H9 (cell line): Measurements from ENCODE around the gene GPR137B. TPM values are rescaled to one million over a fixed set of nuclear protein-coding genes. Genes with fewer than 3 reads are reported as not detected.

Experiments used
- DNase-seq: peaks from one replicate; pipeline ENCODE4 v3.0.0-alpha.2; 2017
- H2AFZ ChIP-seq: one replicate; pipeline ENCODE4 v1.6.1; 2013; ENCODE audit warnings: mild to moderate bottlenecking, low read length, control low read depth, moderate library complexity
- H2AK5ac ChIP-seq: 2 replicates; pipeline ENCODE4 v1.6.1; 2013; ENCODE audit warnings: low read length, control low read depth, mixed read lengths; ENCODE audit not compliant: insufficient read length
- H2BK120ac ChIP-seq: one replicate; pipeline ENCODE4 v1.6.1; 2013; ENCODE audit warnings: low read depth, mild to moderate bottlenecking, low read length, control low read depth, inconsistent platforms; ENCODE audit not compliant: poor library complexity, severe bottlenecking
- H2BK12ac ChIP-seq: 2 replicates; pipeline ENCODE4 v1.6.1; 2013; ENCODE audit warnings: low read length, control low read depth, mixed read lengths, low read depth; ENCODE audit not compliant: insufficient read length
- H2BK15ac ChIP-seq: 2 replicates; pipeline ENCODE4 v1.6.1; 2013; ENCODE audit warnings: low read depth, low read length, control low read depth
- H2BK20ac ChIP-seq: one replicate; pipeline ENCODE4 v1.6.1; 2013; ENCODE audit warnings: low read depth, mild to moderate bottlenecking, low read length, control low read depth, inconsistent platforms; ENCODE audit not compliant: poor library complexity, severe bottlenecking
- H2BK5ac ChIP-seq: 2 replicates; pipeline ENCODE4 v1.6.1; 2013; ENCODE audit warnings: low read length, control low read depth, mixed read lengths; ENCODE audit not compliant: insufficient read length
- H3K14ac ChIP-seq: 2 replicates; pipeline ENCODE4 v1.6.1; 2013; ENCODE audit warnings: low read length, control low read depth; ENCODE audit not compliant: insufficient read depth
- H3K18ac ChIP-seq: 2 replicates; pipeline ENCODE4 v1.6.1; 2013; ENCODE audit warnings: low read depth, mild to moderate bottlenecking, mixed read lengths, low read length, control low read depth; ENCODE audit not compliant: insufficient read length
- H3K23ac ChIP-seq: 2 replicates; pipeline ENCODE4 v1.6.1; 2013; ENCODE audit warnings: low read length, control low read depth, mixed read lengths, low read depth; ENCODE audit not compliant: insufficient read length
- H3K23me2 ChIP-seq: 2 replicates; pipeline ENCODE4 v1.6.1; 2013; ENCODE audit warnings: low read depth, mild to moderate bottlenecking, mixed read lengths, low read length, control low read depth; ENCODE audit not compliant: insufficient read length, poor library complexity, severe bottlenecking
- H3K27ac ChIP-seq: 2 replicates; pipeline ENCODE4 v1.5.1; 2013; ENCODE audit warnings: low read length, control low read depth, mixed read lengths, low read depth; ENCODE audit not compliant: insufficient read length
- H3K27me3 ChIP-seq: 2 replicates; pipeline ENCODE4 v1.6.1; 2013; ENCODE audit warnings: low read length, control low read depth, inconsistent platforms; ENCODE audit not compliant: insufficient read depth
- H3K4ac ChIP-seq: 2 replicates; pipeline ENCODE4 v1.6.1; 2013; ENCODE audit warnings: low read depth, mild to moderate bottlenecking, control low read depth, inconsistent platforms, low read length, moderate library complexity
- H3K4me1 ChIP-seq: 2 replicates; pipeline ENCODE4 v1.6.1; 2013; ENCODE audit warnings: low read length, control low read depth, inconsistent platforms; ENCODE audit not compliant: insufficient read depth
- H3K4me2 ChIP-seq: 2 replicates; pipeline ENCODE4 v1.6.1; 2013; ENCODE audit warnings: low read length, control low read depth, mixed read lengths; ENCODE audit not compliant: insufficient read length, insufficient read depth
- H3K56ac ChIP-seq: 2 replicates; pipeline ENCODE4 v1.6.1; 2013; ENCODE audit warnings: low read depth, mild to moderate bottlenecking, mixed read lengths, low read length, control low read depth; ENCODE audit not compliant: insufficient read length
- H3K79me1 ChIP-seq: 2 replicates; pipeline ENCODE4 v1.6.1; 2013; ENCODE audit warnings: low read depth, mild to moderate bottlenecking, moderate library complexity, low read length, control low read depth, inconsistent platforms; ENCODE audit not compliant: insufficient read depth, poor library complexity, severe bottlenecking
- H3K79me2 ChIP-seq: 2 replicates; pipeline ENCODE4 v1.6.1; 2013; ENCODE audit warnings: low read length, control low read depth, inconsistent platforms; ENCODE audit not compliant: insufficient read depth
- H3K9ac ChIP-seq: 2 replicates; pipeline ENCODE4 v1.6.1; 2013; ENCODE audit warnings: low read length, control low read depth, mixed read lengths; ENCODE audit not compliant: insufficient read length; ENCODE audit errors: extremely low read depth
- H3K9me3 ChIP-seq: one replicate; pipeline ENCODE4 v1.6.1; 2013; ENCODE audit warnings: low read depth, low read length, inconsistent platforms; ENCODE audit not compliant: control insufficient read depth
- H3T11ph ChIP-seq: one replicate; pipeline ENCODE4 v1.6.1; 2013; ENCODE audit warnings: mild to moderate bottlenecking, low read length, control low read depth, inconsistent platforms
- H4K20me1 ChIP-seq: one replicate; pipeline ENCODE4 v1.6.1; 2013; ENCODE audit not compliant: control insufficient read depth, insufficient read length, insufficient read depth
- H4K5ac ChIP-seq: 2 replicates; pipeline ENCODE4 v1.6.1; 2013; ENCODE audit warnings: low read depth, mild to moderate bottlenecking, mixed read lengths, low read length, control low read depth; ENCODE audit not compliant: insufficient read length
- H4K8ac ChIP-seq: replicated peaks from 2 replicates; pipeline ENCODE4 v1.6.1; 2013; ENCODE audit warnings: low read length, control low read depth, mixed read lengths, low read depth; ENCODE audit not compliant: insufficient read length
- H4K91ac ChIP-seq: 2 replicates; pipeline ENCODE4 v1.6.1; 2013; ENCODE audit warnings: low read depth, mild to moderate bottlenecking, moderate library complexity, mixed read lengths, low read length, control low read depth; ENCODE audit not compliant: insufficient read length
- H3K27ac Mint-ChIP-seq, 3 experiments: 2 replicates in 2 of 3; 3 replicates in 1 of 3; pipeline ENCODE4 v1.8.0; 2020 to 2021; ENCODE audit warnings: mixed read lengths in 3 of 3, mild to moderate bottlenecking in 1 of 3, moderate library complexity in 1 of 3
- H3K27me3 Mint-ChIP-seq: 2 replicates; pipeline ENCODE4 v1.8.0; 2021; ENCODE audit warnings: low read depth, mild to moderate bottlenecking, moderate library complexity, mixed read lengths
- H3K36me3 Mint-ChIP-seq, 3 experiments: 2 replicates in 2 of 3; 3 replicates in 1 of 3; pipeline ENCODE4 v1.8.0; 2020 to 2021; ENCODE audit warnings: low read depth in 3 of 3, mixed read lengths in 3 of 3; ENCODE audit not compliant: insufficient read depth in 1 of 3
- H3K4me1 Mint-ChIP-seq, 2 experiments: 2 replicates each; pipeline ENCODE4 v1.8.0; 2020; ENCODE audit warnings: mixed read lengths in 2 of 2
- H3K4me3 Mint-ChIP-seq, 2 experiments: 2 replicates in 1 of 2; 3 replicates in 1 of 2; pipeline ENCODE4 v1.8.0; 2020 to 2021; ENCODE audit warnings: mild to moderate bottlenecking in 2 of 2, mixed read lengths in 2 of 2, moderate library complexity in 1 of 2
- H3K9me3 Mint-ChIP-seq, 2 experiments: 2 replicates in 1 of 2; 3 replicates in 1 of 2; pipeline ENCODE4 v1.8.0; 2020; ENCODE audit warnings: mild to moderate bottlenecking in 2 of 2, mixed read lengths in 2 of 2, moderate library complexity in 1 of 2
- CTCF ChIP-seq: fragments of 200-600 bp; sonication (generic); conservative IDR thresholded peaks from 3 replicates; pipeline ENCODE4 v1.8.0; 2021; ENCODE audit warnings: antibody characterized with exemption, mild to moderate bottlenecking
- WGBS: extraction: QIAGEN DNeasy Blood & Tissue Kit; methylation state at CpG from one replicate; pipeline ENCODE4 v1.1.7; 2013; ENCODE audit warnings: missing lambda C conversion rate, low lambda C conversion rate, mixed read lengths; ENCODE audit not compliant: insufficient read length; ENCODE audit errors: extremely low coverage; 5-methylcytosine and 5-hydroxymethylcytosine counted together
- total RNA-seq: library from RNA; stranded (reverse); gene quantifications from 2 replicates; pipeline ENCODE4 v1.2.1, GENCODE V29; 2021

GPR137B gene
- total RNA-seq, 1 experiment from 2014 or later, result 5.9 TPM

- no peak for TF ChIP-seq CTCF
- no peak overlapping the region for H3K23ac ChIP-seq
- no peaks in the 10 kb centered on the region for H3K27me3 Mint-ChIP-seq
- H3K4me1 ChIP-seq, result no peaks in the 10 kb centered on the region
- no peak overlapping the region for H2AK5ac ChIP-seq
- H3K36me3 Mint-ChIP-seq, result no peaks in the 10 kb centered on the region
- H2BK120ac ChIP-seq, result no peak overlapping the region
- no peak overlapping the region for H2BK20ac ChIP-seq
- H2BK5ac ChIP-seq, result no peak overlapping the region
- H3K56ac ChIP-seq, result no peak overlapping the region
- no peak overlapping the region for H3K27ac Mint-ChIP-seq
- WGBS, result no CpG with 5 or more reads among the region's 2 CpGs
- H3K79me2 ChIP-seq, result no peaks in the 10 kb centered on the region
- no peaks in the 10 kb centered on the region for H3K79me1 ChIP-seq
- H3K9ac ChIP-seq, result no peak overlapping the region
- H3K9me3 Mint-ChIP-seq, result no peaks in the 10 kb centered on the region
- no peak overlapping the region for H2AFZ ChIP-seq
- H3K4ac ChIP-seq, result no peak overlapping the region
- DNase-seq, result no peak
- no peak overlapping the region for H3K4me2 ChIP-seq
- H4K8ac ChIP-seq, result no peak overlapping the region
- H3K9me3 ChIP-seq, result no peaks in the 10 kb centered on the region
- no peak overlapping the region for H3K18ac ChIP-seq
- no peak overlapping the region for H3K27ac ChIP-seq
- H4K91ac ChIP-seq, result no peak overlapping the region
- no peak overlapping the region for H2BK15ac ChIP-seq
- no peaks in the 10 kb centered on the region for H3K27me3 ChIP-seq
- no peak overlapping the region for H3T11ph ChIP-seq
- no peak overlapping the region for H4K5ac ChIP-seq
- no peak overlapping the region for H3K4me3 Mint-ChIP-seq
- H3K14ac ChIP-seq, result no peak overlapping the region
- no peak overlapping the region for H2BK12ac ChIP-seq
- H3K4me1 Mint-ChIP-seq, result no peaks in the 10 kb centered on the region
- H3K23me2 ChIP-seq, result no peaks in the 10 kb centered on the region
- H4K20me1 ChIP-seq, result no peaks in the 10 kb centered on the region
Observed at GRCh38 chr1:236242568-236242967, 100.2 kb downstream of the GPR137B start.
